SK-N-MC (cell line): ENCODE results near the gene RRAGD.

Experiments used
- EZH2 ChIP-seq: fragments of 200-600 bp; sonication (generic); IDR thresholded peaks from one replicate; pipeline ENCODE4 v1.6.1; 2017; ENCODE audit warnings: antibody characterized with exemption
- FOXP2 ChIP-seq: optimal IDR thresholded peaks from 2 replicates; pipeline ENCODE3; 2011; ENCODE audit warnings: mild to moderate bottlenecking, moderate library complexity; ENCODE audit not compliant: insufficient read depth; ENCODE audit errors: extremely low read length, control extremely low read depth
- POLR2AphosphoS5 ChIP-seq: IDR thresholded peaks from 2 replicates; pipeline ENCODE4 v1.6.1; 2012; ENCODE audit warnings: mild to moderate bottlenecking, low read depth, low read length, borderline replicate concordance

GRCh38 chr6:89454300-89454699 lies 42.2 kb upstream of the RRAGD start:
- TF ChIP-seq EZH2 (no peak), POLR2AphosphoS5 (no peak), FOXP2 (no peak)
